Kidney epithelial cell (primary cell): ENCODE data around the gene CD4. TPM values are rescaled to one million over a fixed set of nuclear protein-coding genes. Genes with fewer than 3 reads are reported as not detected.

Experiments
- DNase-seq: peaks from one replicate; pipeline ENCODE4 v3.0.0-alpha.2; 2010; ENCODE audit warnings: low read depth
- H3K27me3 ChIP-seq: 2 replicates; pipeline ENCODE4 v1.6.0; 2011; ENCODE audit warnings: low read length; ENCODE audit not compliant: control insufficient read depth, insufficient read depth
- H3K36me3 ChIP-seq: 2 replicates; pipeline ENCODE4 v1.5.1; 2011; ENCODE audit warnings: low read length; ENCODE audit not compliant: control insufficient read depth, insufficient read depth
- H3K4me3 ChIP-seq: 2 replicates; pipeline ENCODE4 v1.5.1; 2011; ENCODE audit warnings: low read depth, mild to moderate bottlenecking, control low read depth, low read length
- CTCF ChIP-seq: IDR thresholded peaks from 2 replicates; pipeline ENCODE4 v1.5.1; 2011; ENCODE audit warnings: mild to moderate bottlenecking, moderate library complexity, low read length, control low read depth, inconsistent platforms; ENCODE audit not compliant: insufficient read depth, poor library complexity, severe bottlenecking
- total RNA-seq: library from RNA; depleted of rRNA; stranded (reverse); fragments of >200 nt; gene quantifications from 2 replicates; pipeline ENCODE4 v1.2.3, GENCODE V29; 2015

The CD4 gene
- total RNA-seq, 1 donor from 2014 or later: 0.08 TPM

GRCh38 chr12:6773590-6774351 lies 15.6 kb upstream of the CD4 start:
- Histone ChIP-seq H3K36me3 (peaks cover 2% of the 10 kb centered on the region), H3K27me3 (peaks cover 25% of the 10 kb centered on the region), H3K4me3 (no peak overlapping the region)
- TF ChIP-seq CTCF: no peak
- DNase-seq: no peak

GRCh38 chr12:6774499-6775062 lies 14.7 kb upstream of the CD4 start:
- no peak for TF ChIP-seq CTCF
- Histone ChIP-seq H3K27me3 (peaks cover 25% of the 10 kb centered on the region), H3K4me3 (no peak overlapping the region), H3K36me3 (peaks cover under 1% of the 10 kb centered on the region)
- no peak for DNase-seq

GRCh38 chr12:6775185-6776174 lies 13.8 kb upstream of the CD4 start:
- Histone ChIP-seq H3K27me3 (peaks cover 25% of the 10 kb centered on the region), H3K36me3 (no peaks in the 10 kb centered on the region), H3K4me3 (no peak overlapping the region)
- TF ChIP-seq CTCF: no peak
- no peak for DNase-seq

GRCh38 chr12:6777386-6777785 lies 11.9 kb upstream of the CD4 start:
- H3K4me3 ChIP-seq: no peak overlapping the region
- peaks cover 24% of the 10 kb centered on the region for H3K27me3 ChIP-seq
- DNase-seq: no peak
- no peak for TF ChIP-seq CTCF
- H3K36me3 ChIP-seq: no peaks in the 10 kb centered on the region

GRCh38 chr12:6778217-6778573 lies 11.1 kb upstream of the CD4 start:
- no peak for TF ChIP-seq CTCF
- no peak for DNase-seq
- Histone ChIP-seq H3K4me3 (no peak overlapping the region), H3K36me3 (no peaks in the 10 kb centered on the region), H3K27me3 (peaks cover 17% of the 10 kb centered on the region)
